Activated CD4-positive, alpha-beta T cell treated with anti-CD3 and anti-CD28 coated beads, Interleukin-2, amount 50 U/mL, for 1 hour (primary cell): ENCODE measurements around the gene RNF144B.

Source experiments
- DNase-seq: peaks from one replicate; pipeline ENCODE4 v3.0.0-alpha.2; 2020

RNF144B gene

GRCh38 chr6:18410412-18410811 lies 23.3 kb downstream of the RNF144B start:
- DNase-seq: no peak

- no peak for DNase-seq
Observed at GRCh38 chr6:18412068-18412467, 24.9 kb downstream of the RNF144B start.

- DNase-seq: no peak
Observed at GRCh38 chr6:18412644-18413043, 25.5 kb downstream of the RNF144B start.

DNA sequence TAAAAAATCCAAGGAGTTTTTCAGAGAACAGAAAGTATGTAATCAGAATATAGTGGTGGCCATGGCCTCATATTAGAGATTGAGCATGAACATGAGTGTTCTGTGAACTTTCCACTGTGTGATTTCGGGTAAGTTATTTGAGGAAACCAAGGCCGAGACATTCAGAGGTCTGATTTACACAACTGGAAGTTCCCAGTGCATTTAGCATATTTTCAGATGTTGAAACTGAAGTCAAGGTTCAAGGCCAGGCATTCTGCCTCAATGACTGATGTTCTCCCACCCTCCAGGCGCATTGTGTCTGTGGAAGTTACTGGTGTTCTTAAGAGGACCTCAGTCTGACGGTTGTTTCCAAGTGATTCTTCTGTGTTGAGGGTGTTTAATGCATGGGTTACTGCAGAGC lies 26.2 kb downstream of the RNF144B start:
- no peak for DNase-seq

- DNase-seq: no peak
Observed at GRCh38 chr6:18414116-18414515, 27.0 kb downstream of the RNF144B start.

DNA sequence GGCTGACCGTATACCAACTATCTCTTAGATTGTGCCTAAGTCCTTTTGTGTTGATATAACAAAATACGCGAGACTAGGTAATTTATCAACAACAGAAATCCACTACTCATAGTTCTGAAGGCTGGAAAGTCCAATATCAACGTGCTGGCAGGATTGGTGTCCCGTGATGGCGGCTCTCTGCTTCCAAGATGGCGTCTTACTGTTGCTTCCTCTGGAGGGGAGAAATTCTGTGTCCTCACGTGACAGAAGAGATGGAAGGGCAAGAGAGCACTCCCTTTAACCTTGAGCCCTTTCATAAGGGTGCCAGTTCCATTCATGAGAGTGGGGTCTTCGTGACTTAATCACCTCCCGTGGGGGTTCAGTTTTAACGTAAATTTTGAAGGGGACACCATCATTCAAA lies 28.1 kb downstream of the RNF144B start:
- no peak for DNase-seq

DNA sequence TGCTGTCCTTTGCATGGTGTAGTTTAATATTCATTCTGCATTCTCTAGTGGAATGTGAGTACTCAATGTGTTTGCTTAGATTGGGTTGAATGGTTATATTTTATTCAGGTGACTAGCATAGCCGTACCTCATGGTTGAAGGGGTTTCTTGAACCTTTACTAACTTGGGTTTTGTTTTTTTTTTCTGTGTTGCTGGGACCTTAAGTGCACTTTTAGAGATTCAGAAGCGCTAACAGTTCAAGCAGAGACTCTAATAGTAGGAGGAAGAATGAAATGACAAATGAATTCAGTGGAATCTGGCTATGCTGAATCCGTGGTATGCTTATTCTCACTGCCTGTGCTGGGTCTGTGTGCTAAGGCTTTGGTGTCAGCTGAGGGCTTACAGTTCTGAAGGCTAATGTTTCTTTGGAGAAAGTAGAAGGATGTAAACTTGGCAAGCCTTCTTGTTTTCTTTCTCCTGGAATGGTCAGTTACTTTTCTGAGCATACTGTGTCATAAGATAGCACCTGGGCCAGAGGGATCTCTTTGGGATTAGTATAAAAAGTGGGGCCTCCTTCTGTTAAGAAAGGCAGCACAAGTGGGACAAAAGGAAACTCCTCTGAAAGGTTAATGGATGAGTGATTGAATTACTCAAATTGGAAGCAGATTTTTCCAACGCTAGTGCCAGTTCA lies 28.7 kb downstream of the RNF144B start:
- DNase-seq: no peak

GRCh38 chr6:18416341-18416679 lies 29.2 kb downstream of the RNF144B start:
- no peak for DNase-seq

GRCh38 chr6:18420328-18420727 lies 33.2 kb downstream of the RNF144B start:
- no peak for DNase-seq

GRCh38 chr6:18422136-18422535 lies 35.0 kb downstream of the RNF144B start:
- no peak for DNase-seq

GRCh38 chr6:18423426-18423825 lies 36.3 kb downstream of the RNF144B start:
- DNase-seq: no peak

DNA sequence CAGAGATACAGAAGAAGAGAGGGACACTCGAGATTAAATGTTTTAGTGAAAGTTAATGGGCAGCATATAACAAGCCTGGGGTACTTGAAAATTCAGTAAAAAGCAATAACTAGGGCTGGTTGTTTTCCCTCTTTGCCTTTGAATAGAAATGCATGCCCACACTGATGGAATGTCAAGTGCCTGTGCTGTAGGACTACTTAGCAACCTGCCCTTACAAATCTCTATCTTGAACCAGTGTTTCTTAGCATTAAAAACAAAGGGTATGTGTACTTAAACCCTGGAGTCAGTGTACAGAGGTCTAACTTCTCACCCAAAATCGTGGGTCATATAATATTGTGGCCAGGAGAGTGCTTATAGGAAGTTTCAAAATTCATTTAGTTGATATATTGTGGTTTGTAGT lies 37.1 kb downstream of the RNF144B start:
- no peak for DNase-seq

GRCh38 chr6:18425218-18425617 lies 38.1 kb downstream of the RNF144B start:
- no peak for DNase-seq

DNA sequence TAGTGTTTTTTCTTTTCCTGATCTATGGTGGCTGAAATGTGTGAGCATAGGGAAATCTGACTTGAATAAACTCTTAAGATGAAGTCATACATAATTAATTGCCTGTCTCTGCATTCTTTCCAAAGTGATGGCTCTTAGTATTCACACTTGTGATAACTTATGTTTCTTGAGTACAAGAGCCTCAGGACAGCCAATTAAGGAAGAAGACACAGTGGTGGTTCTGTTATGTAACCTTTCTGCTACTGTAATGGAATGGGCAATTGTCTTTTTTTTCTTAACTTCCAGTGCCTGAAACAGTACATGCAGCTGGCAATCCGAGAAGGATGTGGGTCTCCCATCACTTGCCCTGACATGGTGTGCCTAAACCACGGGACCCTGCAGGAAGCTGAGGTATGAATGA lies 40.1 kb downstream of the RNF144B start:
- no peak for DNase-seq

DNA sequence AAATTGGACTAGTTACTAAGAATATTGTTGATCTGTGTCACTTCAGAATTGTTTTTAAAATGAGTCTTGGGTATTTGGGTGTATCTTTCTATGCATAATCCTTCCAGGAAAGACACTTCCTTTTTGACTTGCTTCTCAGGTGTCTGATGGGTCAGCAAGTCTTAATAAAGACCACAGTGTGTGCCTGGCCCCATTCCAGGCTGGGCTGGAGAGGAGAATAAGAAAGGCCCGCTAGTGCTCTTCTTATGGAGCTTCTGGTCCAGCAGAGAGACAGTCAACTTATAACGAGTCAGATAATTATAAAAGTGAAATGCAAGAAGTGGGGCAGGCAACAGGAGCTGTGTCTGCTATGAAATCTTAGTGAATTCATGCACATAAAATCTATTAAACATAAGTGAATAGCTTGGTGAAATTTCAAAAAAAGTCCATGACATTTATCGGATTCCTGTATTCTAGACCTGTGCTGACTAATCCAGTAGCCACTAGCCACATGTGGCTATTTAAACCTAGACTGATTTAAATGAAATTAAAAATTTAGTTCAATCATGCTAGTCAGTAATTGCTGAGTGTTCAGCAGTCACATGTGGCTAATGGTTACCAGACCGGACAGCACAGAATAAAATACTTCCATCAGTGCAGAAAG lies 42.6 kb downstream of the RNF144B start:
- DNase-seq: no peak

DNA sequence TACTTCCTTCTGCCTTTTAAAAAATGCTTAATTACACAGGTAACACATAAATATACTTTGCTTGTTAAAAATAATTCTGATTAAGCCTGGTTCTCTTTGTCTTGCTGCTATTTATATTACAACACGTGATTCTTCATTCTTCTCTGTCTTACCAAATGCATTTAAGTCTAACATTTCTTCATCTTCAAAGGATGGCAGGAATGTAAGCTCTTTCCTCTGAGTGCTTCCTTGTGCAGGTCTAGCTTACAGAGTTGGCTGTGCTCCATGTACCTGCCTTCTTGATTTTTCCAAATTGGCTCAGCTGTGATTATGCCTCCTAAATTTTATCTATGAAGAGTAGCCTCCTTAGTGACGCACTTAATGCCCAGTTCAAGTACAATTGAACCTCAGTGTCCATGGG lies 44.4 kb downstream of the RNF144B start:
- DNase-seq: no peak

GRCh38 chr6:18432180-18432579 lies 45.0 kb downstream of the RNF144B start:
- DNase-seq: no peak

GRCh38 chr6:18432619-18433018 lies 45.5 kb downstream of the RNF144B start:
- no peak for DNase-seq

- no peak for DNase-seq
Observed at GRCh38 chr6:18433059-18433458, 45.9 kb downstream of the RNF144B start.

DNA sequence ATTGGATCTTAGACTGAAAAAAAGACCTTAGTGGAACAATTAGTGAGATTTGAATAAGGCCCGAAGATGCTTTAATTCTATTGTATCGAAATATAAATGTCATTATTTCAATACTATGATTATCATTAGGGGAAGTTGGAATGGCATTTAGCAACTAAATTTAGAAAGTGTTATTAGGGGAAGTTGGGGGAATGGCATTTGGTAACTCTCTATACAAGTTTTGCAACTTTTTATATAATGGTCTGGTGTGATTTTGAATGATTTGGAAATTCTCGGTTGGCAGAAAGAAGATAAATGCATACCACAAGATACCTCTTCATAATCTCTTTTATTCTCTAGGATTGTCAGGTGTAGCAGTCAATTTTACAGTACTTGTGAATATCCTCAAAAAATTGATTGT lies 49.2 kb downstream of the RNF144B start:
- DNase-seq: no peak

- no peak for DNase-seq
Observed at GRCh38 chr6:18439581-18439980, 52.4 kb downstream of the RNF144B start.

GRCh38 chr6:18441251-18441979 lies 54.3 kb downstream of the RNF144B start:
- no peak for DNase-seq

GRCh38 chr6:18444111-18444510 lies 57.0 kb downstream of the RNF144B start:
- no peak for DNase-seq

- DNase-seq: no peak
Observed at GRCh38 chr6:18445228-18445627, 58.1 kb downstream of the RNF144B start.
